Testis (tissue), 3 donors: ENCODE results near the gene NUDT22. TPM values are rescaled to one million over a fixed set of nuclear protein-coding genes. Genes with fewer than 3 reads are reported as not detected.

Experiments
- DNase-seq: peaks from one replicate; pipeline ENCODE4 v3.0.0-alpha.2; 2019
- H3K27ac ChIP-seq, 2 donors: fragments of 200-600 bp; sonication (generic); one replicate each; pipeline ENCODE4 v1.5.1; 2019
- H3K27me3 ChIP-seq: fragments of 200-600 bp; sonication (generic); one replicate; pipeline ENCODE4 v1.5.1; 2019
- H3K36me3 ChIP-seq: fragments of 200-600 bp; sonication (generic); one replicate; pipeline ENCODE4 v1.5.1; 2017; ENCODE audit warnings: low read depth; ENCODE audit errors: missing control alignments
- H3K4me1 ChIP-seq: fragments of 200-600 bp; sonication (generic); one replicate; pipeline ENCODE4 v1.5.1; 2019
- H3K4me3 ChIP-seq, 2 donors: fragments of 200-600 bp; sonication (generic); one replicate each; pipeline ENCODE4 v1.5.1; 2017 to 2019
- H3K9me3 ChIP-seq: fragments of 200-600 bp; sonication (generic); one replicate; pipeline ENCODE4 v1.5.1; 2017
- CTCF ChIP-seq, 3 experiments: fragments of 450-650 bp in 2 of 3; fragments of 200-600 bp in 1 of 3; sonication (generic) in 1 of 3; IDR thresholded peaks; one replicate each; pipeline ENCODE4 v1.5.1; 2016 to 2019; ENCODE audit warnings: antibody characterized with exemption in 3 of 3, mild to moderate bottlenecking in 2 of 3, moderate library complexity in 1 of 3
- POLR2A ChIP-seq: fragments of 450-650 bp; IDR thresholded peaks from one replicate; pipeline ENCODE4 v1.6.1; 2017; ENCODE audit warnings: antibody characterized with exemption, mild to moderate bottlenecking, moderate library complexity
- WGBS, 2 donors: methylation state at CpG; one replicate each; pipeline ENCODE4 v1.1.5; 2018; 5-methylcytosine and 5-hydroxymethylcytosine counted together
- intact Hi-C: fragments of 100-400 bp; cut with DNase I; formaldehyde crosslinking; loops from one replicate; pipeline ENCODE4 v1.15.1; 2023; ENCODE audit warnings: low total_unique reads
- polyA plus RNA-seq: library from polyadenylated mRNA; stranded (reverse); fragments of 350-450 nt; fragmentation: Illumina TruSeq; extraction: RNeasy Lipid Tissue Mini Kit (QIAGEN cat#74804); gene quantifications from one replicate; pipeline ENCODE4 v1.2.3, GENCODE V29; 2014; ENCODE audit warnings: low read depth, low replicate concordance; ENCODE audit not compliant: insufficient read depth
- total RNA-seq, 2 donors: library from RNA; depleted of rRNA; stranded (reverse); fragments of >200 nt; gene quantifications; one replicate each; pipeline ENCODE4 v1.2.3, GENCODE V29; 2016

Gene NUDT22
- total and polyA plus RNA-seq, 3 donors from 2014 or later: 19.0 to 52.7 (median 50.9) TPM

- TF ChIP-seq CTCF (IDR thresholded peaks at IDR 0.05) (no peak), POLR2A (no peak)
- Histone ChIP-seq H3K36me3 (no peaks in the 10 kb centered on the region), H3K27ac (peak overlapping the region; percentile 67 to 79), H3K27me3 (no peaks in the 10 kb centered on the region), H3K9me3 (no peaks in the 10 kb centered on the region), H3K4me3 (no peak overlapping the region), H3K4me1 (peaks cover 36% of the 10 kb centered on the region)
- DNase-seq: no peak
- WGBS, 2 donors: 57 to 64% methylated on average over 5 of the region's 5 CpGs
- intact Hi-C loops: no loop called here
These were observed 45.2 kb upstream of the NUDT22 start for GRCh38 chr11:64180891-64181290.

GRCh38 chr11:64181506-64182411, 44.3 kb upstream of the NUDT22 start:
- H3K9me3 ChIP-seq: no peaks in the 10 kb centered on the region
- WGBS, 2 donors: 35 to 70% methylated on average over 14 to 17 of the region's 17 CpGs

GRCh38 chr11:64183890-64184289, 42.2 kb upstream of the NUDT22 start:
- TF ChIP-seq CTCF (IDR thresholded peaks at IDR 0.05): no peak
- TF ChIP-seq POLR2A: no peak
- intact Hi-C loops: no loop called here
- H3K4me3 ChIP-seq: no peak overlapping the region
- H3K4me1 ChIP-seq: peaks cover 36% of the 10 kb centered on the region
- no peaks in the 10 kb centered on the region for H3K36me3 ChIP-seq
- H3K27me3 ChIP-seq: no peaks in the 10 kb centered on the region
- no peaks in the 10 kb centered on the region for H3K9me3 ChIP-seq
- DNase-seq: no peak
- H3K27ac ChIP-seq: peak overlapping the region in 1 of 2 donors; percentile 23
- 59 to 75% methylated on average over 6 to 7 of the region's 7 CpGs for WGBS, 2 donors

More at GRCh38 chr11:64181506-64182411, 44.3 kb upstream of the NUDT22 start:
- peak; percentile 71 for TF ChIP-seq POLR2A
- TF ChIP-seq CTCF (IDR thresholded peaks at IDR 0.05): no peak
- peaks cover 36% of the 10 kb centered on the region for H3K4me1 ChIP-seq
- H3K27ac ChIP-seq: peak overlapping the region; percentile 67 to 79
- no peak overlapping the region for H3K4me3 ChIP-seq
- no peaks in the 10 kb centered on the region for H3K27me3 ChIP-seq
- intact Hi-C loops: no loop called here
- peak; percentile 97 for DNase-seq
- H3K36me3 ChIP-seq: no peaks in the 10 kb centered on the region

- H3K4me1 ChIP-seq: peaks cover 36% of the 10 kb centered on the region
- H3K27ac ChIP-seq: peak overlapping the region; percentile 96 to 100
- 0 to 1% methylated on average over 31 to 38 of the region's 52 CpGs for WGBS, 2 donors
- no peaks in the 10 kb centered on the region for H3K27me3 ChIP-seq
- H3K4me3 ChIP-seq: peak overlapping the region; percentile 71 to 78
- DNase-seq: peak; percentile 88
- no peaks in the 10 kb centered on the region for H3K36me3 ChIP-seq
- intact Hi-C loops: no loop called here
- no peaks in the 10 kb centered on the region for H3K9me3 ChIP-seq
- TF ChIP-seq CTCF (IDR thresholded peaks at IDR 0.05): peak in 2 of 3 experiments; percentile 24 to 58
- TF ChIP-seq POLR2A: peak; percentile 98
These were observed 40.8 kb upstream of the NUDT22 start for GRCh38 chr11:64185175-64185692.
